Left lung (tissue), 10 donors: Measurements from ENCODE around the gene FER. TPM values are rescaled to one million over a fixed set of nuclear protein-coding genes. Genes with fewer than 3 reads are reported as not detected.

Source experiments
- ATAC-seq: fragments of 200-7000 bp; cut with Tn5 transposase; one replicate; pipeline ENCODE4 v1.9.1; 2020; ENCODE audit warnings: moderate library complexity
- DNase-seq, 4 donors: peaks; one replicate each; pipeline ENCODE4 v3.0.0-alpha.2; 2013 to 2020
- H3K27ac ChIP-seq, 2 donors: fragments of 200-600 bp; sonication (generic) in 1 of 2; one replicate each; pipeline versions ENCODE4 v1.5.0 to v1.8.0; 2020 to 2021
- H3K27me3 ChIP-seq, 2 donors: fragments of 200-600 bp; sonication (generic) in 1 of 2; one replicate each; pipeline versions ENCODE4 v1.5.0 to v1.8.0; 2020 to 2021
- H3K36me3 ChIP-seq, 2 donors: fragments of 200-600 bp; sonication (generic) in 1 of 2; one replicate each; pipeline versions ENCODE4 v1.5.0 to v1.8.0; 2020 to 2021
- H3K4me1 ChIP-seq, 2 donors: fragments of 200-600 bp; one replicate each; pipeline ENCODE4 v1.8.0; 2021
- H3K4me3 ChIP-seq, 2 donors: fragments of 200-600 bp; sonication (generic) in 1 of 2; one replicate each; pipeline versions ENCODE4 v1.5.0 to v1.8.0; 2020 to 2021; ENCODE audit warnings: mild to moderate bottlenecking in 1 of 2
- H3K9me3 ChIP-seq, 2 donors: fragments of 200-600 bp; sonication (generic) in 1 of 2; one replicate each; pipeline versions ENCODE4 v1.5.0 to v1.8.0; 2020 to 2021
- intact Hi-C, 2 donors: fragments of 100-400 bp; cut with DNase I; formaldehyde crosslinking; loops; one replicate each; pipeline versions ENCODE4 v1.11.2 to v1.14.2; 2022
- polyA plus RNA-seq, 6 donors: library from polyadenylated mRNA; unstranded; fragments of 120-200 nt; gene quantifications; one replicate each; pipeline ENCODE4 v1.2.1, GENCODE V29; 2013; ENCODE audit not compliant: insufficient read length in 6 of 6
- total RNA-seq, 2 donors: library from RNA; stranded (reverse); fragmentation: NEBNext Ultra II Directional; extraction: Animal tissue kit (Norgen Biotek cat#: 25700); gene quantifications; one replicate each; pipeline ENCODE4 v1.2.1, GENCODE V29; 2021
- TF ChIP-seq, protein P1 (sequence below), 2 donors: fragments of 200-600 bp; sonication (generic) in 1 of 2; IDR thresholded peaks; one replicate each; pipeline versions ENCODE4 v1.5.0 to v1.8.0; 2021; ENCODE audit warnings: antibody characterized with exemption in 2 of 2
- donor health status: DM: no; HTN: yes; CAD: no.
- donor health status: DM: no; HTN: no; CAD: no.

Gene FER
- total and polyA plus RNA-seq, 8 donors, result 16.6 to 27.0 (median 19.4) TPM

DNA sequence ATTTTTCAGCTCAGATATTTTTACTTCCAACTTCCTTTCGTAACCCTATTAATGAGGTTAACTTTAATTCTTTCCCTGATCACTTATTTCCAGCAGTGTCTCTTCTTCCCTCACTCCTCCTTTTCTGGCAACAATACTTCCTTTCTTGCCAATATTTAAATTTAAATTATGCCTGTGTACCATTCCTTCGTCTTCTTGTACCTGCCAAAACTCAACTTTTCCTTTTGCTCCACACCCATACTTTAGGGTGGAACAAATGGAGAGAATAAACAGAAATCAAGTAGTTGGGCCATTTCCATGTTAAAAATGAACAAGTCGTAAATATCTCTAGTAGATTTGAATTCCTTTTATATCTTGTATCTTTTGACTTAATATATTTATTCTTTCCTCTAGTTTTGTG lies 66.0 kb downstream of the FER start:
- TF ChIP-seq, protein P1, sequence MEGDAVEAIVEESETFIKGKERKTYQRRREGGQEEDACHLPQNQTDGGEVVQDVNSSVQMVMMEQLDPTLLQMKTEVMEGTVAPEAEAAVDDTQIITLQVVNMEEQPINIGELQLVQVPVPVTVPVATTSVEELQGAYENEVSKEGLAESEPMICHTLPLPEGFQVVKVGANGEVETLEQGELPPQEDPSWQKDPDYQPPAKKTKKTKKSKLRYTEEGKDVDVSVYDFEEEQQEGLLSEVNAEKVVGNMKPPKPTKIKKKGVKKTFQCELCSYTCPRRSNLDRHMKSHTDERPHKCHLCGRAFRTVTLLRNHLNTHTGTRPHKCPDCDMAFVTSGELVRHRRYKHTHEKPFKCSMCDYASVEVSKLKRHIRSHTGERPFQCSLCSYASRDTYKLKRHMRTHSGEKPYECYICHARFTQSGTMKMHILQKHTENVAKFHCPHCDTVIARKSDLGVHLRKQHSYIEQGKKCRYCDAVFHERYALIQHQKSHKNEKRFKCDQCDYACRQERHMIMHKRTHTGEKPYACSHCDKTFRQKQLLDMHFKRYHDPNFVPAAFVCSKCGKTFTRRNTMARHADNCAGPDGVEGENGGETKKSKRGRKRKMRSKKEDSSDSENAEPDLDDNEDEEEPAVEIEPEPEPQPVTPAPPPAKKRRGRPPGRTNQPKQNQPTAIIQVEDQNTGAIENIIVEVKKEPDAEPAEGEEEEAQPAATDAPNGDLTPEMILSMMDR (IDR thresholded peaks at IDR 0.05), result no peak
- DNase-seq, result no peak
- H3K4me1 ChIP-seq, result no peaks in the 10 kb centered on the region
- intact Hi-C loops, result no loop called here
- H3K27me3 ChIP-seq, result no peaks in the 10 kb centered on the region
- no peak overlapping the region for H3K4me3 ChIP-seq
- ATAC-seq, result no peak
- H3K27ac ChIP-seq, result no peak overlapping the region
- H3K9me3 ChIP-seq, result peaks cover 0 to 13% of the 10 kb centered on the region in 2 donors
- H3K36me3 ChIP-seq, result no peaks in the 10 kb centered on the region

- DNase-seq, result no peak
- Histone ChIP-seq H3K36me3 (no peaks in the 10 kb centered on the region), H3K4me1 (no peaks in the 10 kb centered on the region), H3K27ac (no peak overlapping the region), H3K27me3 (no peaks in the 10 kb centered on the region), H3K9me3 (peaks cover 0 to 5% of the 10 kb centered on the region in 2 donors), H3K4me3 (no peak overlapping the region)
- peak; percentile 55 for ATAC-seq
- intact Hi-C loops, result no loop called here
- TF ChIP-seq, protein P1 (IDR thresholded peaks at IDR 0.05), result no peak
Measured at GRCh38 chr5:108814551-108814950, 66.9 kb downstream of the FER start.

- intact Hi-C loops, result no loop called here
- H3K4me1 ChIP-seq, result no peaks in the 10 kb centered on the region
- no peaks in the 10 kb centered on the region for H3K36me3 ChIP-seq
- ATAC-seq, result peak; percentile 41
- TF ChIP-seq, protein P1 (IDR thresholded peaks at IDR 0.05), result no peak
- H3K27ac ChIP-seq, result no peak overlapping the region
- no peaks in the 10 kb centered on the region for H3K9me3 ChIP-seq
- DNase-seq, result no peak
- H3K27me3 ChIP-seq, result no peaks in the 10 kb centered on the region
- no peak overlapping the region for H3K4me3 ChIP-seq
Measured at GRCh38 chr5:108818613-108819272, 71.0 kb downstream of the FER start.

DNA sequence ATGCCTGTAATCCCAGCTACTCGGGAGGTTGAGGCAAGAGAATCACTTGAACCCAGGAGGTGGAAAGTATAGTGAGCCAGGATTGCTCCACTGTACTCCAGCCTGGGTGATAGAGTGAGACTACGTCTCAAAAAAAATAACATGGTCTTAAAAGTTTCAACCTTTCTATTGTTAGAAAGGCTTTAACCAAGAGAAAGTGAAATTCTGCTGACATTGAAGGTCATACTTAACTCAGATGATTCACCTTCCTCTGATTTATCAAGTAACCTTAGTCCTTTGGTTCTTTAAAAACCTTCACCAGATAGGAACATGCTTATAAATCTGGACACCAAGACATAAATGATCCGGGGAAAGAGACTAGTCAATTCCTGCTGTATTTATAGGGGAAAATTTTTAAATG lies 73.3 kb downstream of the FER start:
- Histone ChIP-seq H3K9me3 (no peaks in the 10 kb centered on the region), H3K27me3 (no peaks in the 10 kb centered on the region), H3K27ac (no peak overlapping the region), H3K4me3 (no peak overlapping the region), H3K36me3 (no peaks in the 10 kb centered on the region), H3K4me1 (no peaks in the 10 kb centered on the region)
- intact Hi-C loops, result no loop called here
- ATAC-seq (no peak), DNase-seq (no peak)
- TF ChIP-seq, protein P1 (IDR thresholded peaks at IDR 0.05), result no peak

DNA sequence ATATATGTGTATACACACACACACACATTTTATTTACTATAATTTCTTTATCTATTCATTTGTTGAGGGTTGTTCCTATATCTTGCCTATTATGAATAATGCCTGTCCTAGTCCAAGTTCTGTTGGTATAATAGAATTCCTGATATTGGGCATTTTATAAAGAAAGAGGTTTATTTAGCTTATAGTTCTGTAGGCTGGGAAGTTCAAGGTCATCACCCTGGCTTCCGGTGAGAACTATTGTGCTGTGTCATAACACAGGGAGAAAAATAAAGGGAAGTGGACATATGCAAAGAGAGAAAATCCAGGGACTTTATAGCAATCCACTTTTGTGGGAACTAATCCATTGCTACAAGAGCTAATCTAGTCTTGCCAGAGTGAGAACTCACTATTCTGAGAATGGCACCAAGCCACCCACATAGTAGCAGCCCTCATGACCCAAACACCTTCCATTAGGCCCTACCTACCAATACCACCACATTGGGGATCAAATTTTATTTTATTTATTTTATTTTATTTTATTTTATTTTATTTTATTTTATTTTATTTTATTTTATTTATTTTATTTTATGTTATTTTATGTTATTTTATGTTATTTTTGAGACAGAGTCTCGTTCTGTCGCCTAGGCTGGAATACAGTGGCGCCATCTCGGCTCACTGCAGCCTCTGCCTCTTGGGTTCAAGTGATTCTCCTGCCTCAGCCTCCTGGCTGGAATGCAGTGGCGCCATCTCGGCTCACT lies 74.7 kb downstream of the FER start:
- Histone ChIP-seq H3K9me3 (no peaks in the 10 kb centered on the region), H3K4me1 (no peaks in the 10 kb centered on the region), H3K4me3 (no peak overlapping the region), H3K36me3 (no peaks in the 10 kb centered on the region), H3K27me3 (no peaks in the 10 kb centered on the region), H3K27ac (no peak overlapping the region)
- intact Hi-C loops, result no loop called here
- TF ChIP-seq, protein P1 (IDR thresholded peaks at IDR 0.05), result no peak
- DNase-seq, result no peak
- ATAC-seq, result no peak
